OCI-LY1 (cell line): ENCODE results near the gene MUL1.

Experiments
- H2AFZ ChIP-seq: fragments of 200-600 bp; sonication (generic), shearing (Covaris generic); 2 replicates; pipeline ENCODE4 v1.6.0; 2014; ENCODE audit warnings: antibody characterized with exemption, mild to moderate bottlenecking, low read length
- H3F3A ChIP-seq: fragments of 200-600 bp; sonication (generic), shearing (Covaris generic); 2 replicates; pipeline ENCODE4 v1.6.0; 2014; ENCODE audit warnings: mild to moderate bottlenecking, antibody characterized with exemption, low read length, moderate library complexity; ENCODE audit not compliant: insufficient read depth
- H3K27ac ChIP-seq: fragments of 200-600 bp; sonication (generic); 2 replicates; pipeline ENCODE4 v1.5.1; 2014; ENCODE audit warnings: low read length, mixed run types, mild to moderate bottlenecking, low read depth; ENCODE audit not compliant: poor library complexity, severe bottlenecking
- H3K27me3 ChIP-seq: fragments of 200-600 bp; sonication (generic); 2 replicates; pipeline ENCODE4 v1.6.0; 2014; ENCODE audit warnings: antibody characterized with exemption, mild to moderate bottlenecking, low read length, moderate library complexity; ENCODE audit not compliant: insufficient read depth
- H3K36me3 ChIP-seq: fragments of 200-600 bp; sonication (generic); 2 replicates; pipeline ENCODE4 v1.6.1; 2014; ENCODE audit warnings: mild to moderate bottlenecking, antibody characterized with exemption, low read length, moderate library complexity, mixed read lengths; ENCODE audit not compliant: insufficient read depth
- H3K4me1 ChIP-seq: fragments of 200-600 bp; sonication (generic); 2 replicates; pipeline ENCODE4 v1.5.1; 2014; ENCODE audit warnings: mild to moderate bottlenecking, low read length, moderate library complexity; ENCODE audit not compliant: insufficient read depth, severe bottlenecking
- H3K4me2 ChIP-seq: fragments of 200-600 bp; sonication (generic), shearing (Covaris generic); 2 replicates; pipeline ENCODE4 v1.6.1; 2014; ENCODE audit warnings: low read length
- H3K4me3 ChIP-seq: fragments of 200-600 bp; sonication (generic); 2 replicates; pipeline ENCODE4 v1.5.1; 2014; ENCODE audit warnings: low read length, low read depth, mild to moderate bottlenecking, mixed read lengths; ENCODE audit not compliant: poor library complexity, severe bottlenecking
- H3K79me2 ChIP-seq: fragments of 200-600 bp; shearing (Covaris generic); 2 replicates; pipeline ENCODE4 v1.6.1; 2016; ENCODE audit warnings: mixed run types, low read length, mixed read lengths; ENCODE audit not compliant: insufficient read depth
- H3K9ac ChIP-seq: fragments of 200-600 bp; sonication (generic), shearing (Covaris generic); 2 replicates; pipeline ENCODE4 v1.6.1; 2014; ENCODE audit warnings: mild to moderate bottlenecking, low read length, mixed read lengths
- H3K9me2 ChIP-seq: fragments of 200-600 bp; sonication (generic), shearing (Covaris generic); 2 replicates; pipeline ENCODE4 v1.6.1; 2014; ENCODE audit warnings: low read depth, mild to moderate bottlenecking, low read length, mixed read lengths
- H3K9me3 ChIP-seq: fragments of 200-600 bp; shearing (Covaris generic); 2 replicates; pipeline ENCODE4 v1.6.1; 2014; ENCODE audit warnings: low read length, mixed read lengths
- H4K20me1 ChIP-seq: fragments of 200-600 bp; sonication (generic), shearing (Covaris generic); 2 replicates; pipeline ENCODE4 v1.6.0; 2016; ENCODE audit warnings: mild to moderate bottlenecking, low read length; ENCODE audit not compliant: insufficient read depth
- CTCF ChIP-seq: fragments of 200-600 bp; sonication (generic), shearing (Covaris generic); IDR thresholded peaks from 2 replicates; pipeline ENCODE4 v1.5.1; 2017; ENCODE audit warnings: mild to moderate bottlenecking, antibody characterized with exemption, low read length, moderate library complexity, mixed read lengths
- EZH2 ChIP-seq: fragments of 200-600 bp; sonication (generic), shearing (Covaris generic); IDR thresholded peaks from 2 replicates; pipeline ENCODE4 v1.8.0; 2017; ENCODE audit warnings: borderline replicate concordance, mixed run types, mild to moderate bottlenecking, antibody characterized with exemption, low read length, moderate library complexity, mixed read lengths

The MUL1 gene

GRCh38 chr1:20496241-20496661, 11.7 kb downstream of the MUL1 start:
- Histone ChIP-seq H3K4me2 (no peak overlapping the region), H3K4me1 (peaks cover 10% of the 10 kb centered on the region), H3F3A (no peaks in the 10 kb centered on the region), H3K79me2 (no peaks in the 10 kb centered on the region), H3K27me3 (no peaks in the 10 kb centered on the region), H3K36me3 (peaks cover 40% of the 10 kb centered on the region), H3K9me3 (no peaks in the 10 kb centered on the region), H3K27ac (no peak overlapping the region), H3K9me2 (no peaks in the 10 kb centered on the region), H2AFZ (no peak overlapping the region), H3K9ac (no peak overlapping the region), H3K4me3 (no peak overlapping the region), H4K20me1 (no peaks in the 10 kb centered on the region)
- TF ChIP-seq EZH2 (no peak), CTCF (no peak)

- peaks cover 10% of the 10 kb centered on the region for H3K4me1 ChIP-seq
- no peak overlapping the region for H2AFZ ChIP-seq
- no peak overlapping the region for H3K4me2 ChIP-seq
These were observed 12.3 kb downstream of the MUL1 start for GRCh38 chr1:20495661-20496060.

DNA sequence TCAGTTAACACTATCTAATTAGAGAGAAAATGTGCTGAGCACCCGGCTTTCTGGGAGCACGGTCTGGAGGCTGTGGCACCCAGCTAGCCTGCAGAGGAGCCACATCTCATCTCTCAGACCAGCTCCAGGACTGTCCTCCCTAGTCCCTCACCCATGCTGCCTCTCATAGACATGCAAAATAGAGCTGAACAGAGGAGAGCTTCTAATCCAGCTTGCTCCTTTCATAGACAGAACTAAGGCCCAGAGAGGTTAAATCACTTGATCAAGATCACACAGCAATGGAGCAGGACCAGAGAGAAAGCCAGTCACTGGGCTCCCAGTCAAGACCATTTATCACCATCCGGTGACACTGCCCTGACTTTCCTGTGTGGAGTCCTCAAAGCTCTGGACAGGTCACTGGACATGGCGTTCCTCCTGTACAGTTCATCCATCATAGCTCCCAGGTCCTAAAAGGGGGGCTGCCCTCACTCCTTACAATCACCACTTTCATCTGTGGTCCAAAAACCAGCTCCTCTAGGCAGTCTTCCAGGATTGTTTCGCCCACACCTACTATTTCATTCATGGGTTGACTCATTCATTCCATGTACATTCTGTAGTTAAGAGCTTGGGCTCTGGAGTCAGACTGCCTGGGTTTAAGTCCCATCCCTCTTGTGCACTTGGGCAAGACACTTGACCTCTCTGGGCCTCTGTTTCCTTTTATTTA, 13.2 kb downstream of the MUL1 start:
- Histone ChIP-seq H3K4me3 (no peak overlapping the region), H3K9ac (no peak overlapping the region), H3K79me2 (no peaks in the 10 kb centered on the region), H3K4me2 (no peak overlapping the region), H2AFZ (no peak overlapping the region), H3K4me1 (peaks cover 10% of the 10 kb centered on the region), H3K27ac (no peak overlapping the region), H3K9me2 (no peaks in the 10 kb centered on the region), H3K36me3 (peaks cover 25% of the 10 kb centered on the region), H4K20me1 (no peaks in the 10 kb centered on the region), H3K27me3 (0 out of 2 replicates have a peak, but pooled peaks cover 6% of the 10 kb centered on the region), H3K9me3 (no peaks in the 10 kb centered on the region), H3F3A (no peaks in the 10 kb centered on the region)
- TF ChIP-seq CTCF = no peak
- no peak for TF ChIP-seq EZH2

More at GRCh38 chr1:20495661-20496060, 12.3 kb downstream of the MUL1 start:
- Histone ChIP-seq H3K36me3 (peaks cover 34% of the 10 kb centered on the region), H3K79me2 (no peaks in the 10 kb centered on the region), H4K20me1 (no peaks in the 10 kb centered on the region), H3K27me3 (no peaks in the 10 kb centered on the region), H3K9me3 (no peaks in the 10 kb centered on the region), H3K27ac (no peak overlapping the region), H3K9me2 (no peaks in the 10 kb centered on the region), H3F3A (no peaks in the 10 kb centered on the region), H3K9ac (no peak overlapping the region), H3K4me3 (no peak overlapping the region)
- TF ChIP-seq CTCF (no peak), EZH2 (no peak)
